GM23338 (cell line): ENCODE data around the gene KIF9. TPM values are rescaled to one million over a fixed set of nuclear protein-coding genes. Genes with fewer than 3 reads are reported as not detected.
A peak's percentile ranks its signal among the peaks of the same experiment; 100 is the strongest.

Source experiments
- ATAC-seq: fragments of 200-7000 bp; cut with Tn5 transposase; 3 replicates; pipeline ENCODE4 v1.9.1; 2020
- DNase-seq: peaks from one replicate; pipeline ENCODE4 v3.0.0-alpha.2; 2015; ENCODE audit warnings: low spot score
- H2AFZ ChIP-seq: fragments of 200-600 bp; sonication (generic); 2 replicates; pipeline ENCODE4 v1.8.0; 2016; ENCODE audit warnings: antibody characterized with exemption, mild to moderate bottlenecking, moderate library complexity
- H3F3A ChIP-seq: fragments of 200-600 bp; sonication (generic); replicated peaks from 2 replicates; pipeline ENCODE4 v1.8.0; 2017; ENCODE audit warnings: antibody characterized with exemption, mixed run types, low read depth
- H3K27ac ChIP-seq: fragments of 200-600 bp; sonication (generic); 2 replicates; pipeline ENCODE4 v1.6.1; 2016; ENCODE audit warnings: low read depth
- H3K27me3 ChIP-seq: fragments of 200-600 bp; sonication (generic); 2 replicates; pipeline ENCODE4 v1.8.0; 2016; ENCODE audit warnings: mild to moderate bottlenecking, mixed run types, moderate library complexity; ENCODE audit not compliant: insufficient read depth
- H3K36me3 ChIP-seq: fragments of 200-600 bp; sonication (generic); 2 replicates; pipeline ENCODE4 v1.8.0; 2016; ENCODE audit warnings: mild to moderate bottlenecking; ENCODE audit not compliant: insufficient read depth
- H3K4me1 ChIP-seq: fragments of 200-600 bp; sonication (generic); 2 replicates; pipeline ENCODE4 v1.8.0; 2016; ENCODE audit warnings: mild to moderate bottlenecking, moderate library complexity; ENCODE audit not compliant: insufficient read depth
- H3K4me2 ChIP-seq: fragments of 200-600 bp; sonication (generic); 2 replicates; pipeline ENCODE4 v1.7.1; 2017; ENCODE audit warnings: mixed run types
- H3K4me3 ChIP-seq: fragments of 200-600 bp; sonication (generic); 2 replicates; pipeline ENCODE4 v1.6.1; 2016; ENCODE audit warnings: mixed run types
- H3K79me2 ChIP-seq: fragments of 200-600 bp; sonication (generic); replicated peaks from 2 replicates; pipeline ENCODE4 v1.8.0; 2017; ENCODE audit warnings: mild to moderate bottlenecking; ENCODE audit not compliant: insufficient read depth
- H3K9me2 ChIP-seq: fragments of 200-600 bp; sonication (generic); 2 replicates; pipeline ENCODE4 v1.8.0; 2017; ENCODE audit not compliant: insufficient read depth
- H4K20me1 ChIP-seq: fragments of 200-600 bp; sonication (generic); replicated peaks from 2 replicates; pipeline ENCODE4 v1.8.0; 2017; ENCODE audit warnings: mild to moderate bottlenecking; ENCODE audit not compliant: insufficient read depth
- H3K27ac Mint-ChIP-seq: 2 replicates; pipeline ENCODE4 v1.8.0; 2020; ENCODE audit warnings: inconsistent platforms, mild to moderate bottlenecking, moderate library complexity, mixed read lengths
- H3K27me3 Mint-ChIP-seq: 3 replicates; pipeline ENCODE4 v1.8.0; 2022; ENCODE audit warnings: low read depth, mild to moderate bottlenecking, moderate library complexity, mixed read lengths, inconsistent platforms; ENCODE audit not compliant: insufficient read depth, poor library complexity
- H3K36me3 Mint-ChIP-seq: 3 replicates; pipeline ENCODE4 v1.8.0; 2021; ENCODE audit warnings: low read depth, mild to moderate bottlenecking, inconsistent platforms, moderate library complexity, mixed read lengths
- H3K4me1 Mint-ChIP-seq: 3 replicates; pipeline ENCODE4 v1.8.0; 2020; ENCODE audit warnings: mild to moderate bottlenecking, inconsistent platforms, mixed read lengths
- H3K4me3 Mint-ChIP-seq: 3 replicates; pipeline ENCODE4 v1.8.0; 2021; ENCODE audit warnings: moderate library complexity, mild to moderate bottlenecking, inconsistent platforms, mixed read lengths
- H3K9me3 Mint-ChIP-seq: 3 replicates; pipeline ENCODE4 v1.8.0; 2020; ENCODE audit warnings: moderate library complexity, mild to moderate bottlenecking, inconsistent platforms, mixed read lengths
- CREB1 ChIP-seq: fragments of 250-450 bp; sonication (Bioruptor Pico); IDR thresholded peaks from 2 replicates; pipeline ENCODE4 v1.5.0; 2020; ENCODE audit warnings: low read depth, mild to moderate bottlenecking, moderate library complexity
- EZH2 ChIP-seq: fragments of 200-600 bp; sonication (generic); IDR thresholded peaks from one replicate; pipeline ENCODE4 v1.8.0; 2017; ENCODE audit warnings: antibody characterized with exemption, mild to moderate bottlenecking, low read depth; ENCODE audit not compliant: unreplicated experiment
- EZH2phosphoT487 ChIP-seq: fragments of 200-600 bp; sonication (generic); IDR thresholded peaks from one replicate; pipeline ENCODE4 v1.8.1; 2018; ENCODE audit warnings: antibody characterized with exemption; ENCODE audit not compliant: unreplicated experiment
- JUNB ChIP-seq: IDR thresholded peaks from one replicate; pipeline ENCODE4 v1.6.1; 2016; ENCODE audit warnings: antibody characterized with exemption; ENCODE audit not compliant: unreplicated experiment
- POLR2AphosphoS5 ChIP-seq: IDR thresholded peaks from 2 replicates; pipeline ENCODE4 v1.6.1; 2016; ENCODE audit warnings: antibody characterized with exemption, low read depth
- STAT1 ChIP-seq: IDR thresholded peaks from one replicate; pipeline ENCODE4 v1.6.1; 2016; ENCODE audit warnings: antibody characterized with exemption; ENCODE audit not compliant: unreplicated experiment
- ZNF114 ChIP-seq: fragments of 250-450 bp; sonication (Bioruptor Pico); IDR thresholded peaks from 2 replicates; pipeline ENCODE4 v1.5.0; 2020; ENCODE audit warnings: mild to moderate bottlenecking, moderate library complexity
- ZNF331 ChIP-seq: fragments of 250-450 bp; sonication (Bioruptor Pico); IDR thresholded peaks from 2 replicates; pipeline ENCODE4 v1.5.0; 2020; ENCODE audit warnings: low read depth, mild to moderate bottlenecking, moderate library complexity
- polyA plus RNA-seq: library from polyadenylated mRNA; unstranded; fragments of >200 nt; fragmentation: Nextera tagmentation; extraction: Ambion mirVana; gene quantifications from 2 replicates; pipeline ENCODE4 v1.2.1, GENCODE V29; 2016
- total RNA-seq: library from RNA; depleted of rRNA; stranded (reverse); fragments of >200 nt; shearing (Covaris generic); gene quantifications from 2 replicates; pipeline ENCODE4 v1.2.3, GENCODE V29; 2014
- TF ChIP-seq, protein P1 (sequence below), 2 experiments: fragments of 200-600 bp in 1 of 2; sonication (generic) in 1 of 2; conservative IDR thresholded peaks; 2 replicates each; pipeline versions ENCODE4 v1.5.1 to v1.6.1; 2016 to 2017; ENCODE audit warnings: antibody characterized with exemption in 2 of 2, low read depth in 2 of 2, mild to moderate bottlenecking in 2 of 2, moderate library complexity in 1 of 2
- TF ChIP-seq, protein P2 (sequence below): IDR thresholded peaks from 2 replicates; pipeline ENCODE4 v1.6.1; 2016; ENCODE audit warnings: antibody characterized with exemption
- TF ChIP-seq, protein P3 (sequence below): IDR thresholded peaks from one replicate; pipeline ENCODE4 v1.6.1; 2018; ENCODE audit warnings: antibody characterized with exemption; ENCODE audit not compliant: unreplicated experiment

KIF9 gene
- total and polyA plus RNA-seq, 2 experiments from 2014 or later, result 12.6 to 14.0 TPM

DNA sequence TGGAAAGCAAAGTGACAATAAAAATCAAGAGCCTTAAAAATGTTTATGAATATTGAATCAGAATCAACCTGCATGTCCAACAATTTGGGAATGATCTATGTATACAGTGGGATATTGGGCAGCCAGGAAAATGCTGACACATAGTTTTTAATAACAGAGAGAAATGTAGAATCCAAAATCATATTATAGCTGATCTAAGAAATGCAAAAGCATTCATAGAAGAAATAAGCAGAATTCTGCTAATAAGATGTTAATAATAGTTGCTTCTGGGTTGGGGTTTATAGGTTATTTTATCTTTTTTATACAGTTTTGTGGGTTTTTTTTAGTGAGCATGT, 15.1 kb downstream of the KIF9 start:
- Histone ChIP-seq H3K4me2 (no peak overlapping the region), H3K9me2 (no peaks in the 10 kb centered on the region), H3K27me3 (no peaks in the 10 kb centered on the region), H3K27ac (no peak overlapping the region), H3F3A (no peaks in the 10 kb centered on the region), H2AFZ (no peak overlapping the region), H4K20me1 (no peaks in the 10 kb centered on the region), H3K4me3 (no peak overlapping the region), H3K36me3 (no peaks in the 10 kb centered on the region), H3K79me2 (no peaks in the 10 kb centered on the region), H3K4me1 (no peaks in the 10 kb centered on the region)
- Mint-ChIP-seq H3K9me3 (no peaks in the 10 kb centered on the region), H3K4me3 (no peak overlapping the region), H3K4me1 (no peaks in the 10 kb centered on the region), H3K27ac (no peak overlapping the region), H3K36me3 (no peaks in the 10 kb centered on the region), H3K27me3 (peaks cover 9% of the 10 kb centered on the region)
- DNase-seq (no peak), ATAC-seq (no peak)
- TF ChIP-seq JUNB (no peak), ZNF331 (CRISPR knock-in tag) (no peak)
- TF ChIP-seq, protein P1, sequence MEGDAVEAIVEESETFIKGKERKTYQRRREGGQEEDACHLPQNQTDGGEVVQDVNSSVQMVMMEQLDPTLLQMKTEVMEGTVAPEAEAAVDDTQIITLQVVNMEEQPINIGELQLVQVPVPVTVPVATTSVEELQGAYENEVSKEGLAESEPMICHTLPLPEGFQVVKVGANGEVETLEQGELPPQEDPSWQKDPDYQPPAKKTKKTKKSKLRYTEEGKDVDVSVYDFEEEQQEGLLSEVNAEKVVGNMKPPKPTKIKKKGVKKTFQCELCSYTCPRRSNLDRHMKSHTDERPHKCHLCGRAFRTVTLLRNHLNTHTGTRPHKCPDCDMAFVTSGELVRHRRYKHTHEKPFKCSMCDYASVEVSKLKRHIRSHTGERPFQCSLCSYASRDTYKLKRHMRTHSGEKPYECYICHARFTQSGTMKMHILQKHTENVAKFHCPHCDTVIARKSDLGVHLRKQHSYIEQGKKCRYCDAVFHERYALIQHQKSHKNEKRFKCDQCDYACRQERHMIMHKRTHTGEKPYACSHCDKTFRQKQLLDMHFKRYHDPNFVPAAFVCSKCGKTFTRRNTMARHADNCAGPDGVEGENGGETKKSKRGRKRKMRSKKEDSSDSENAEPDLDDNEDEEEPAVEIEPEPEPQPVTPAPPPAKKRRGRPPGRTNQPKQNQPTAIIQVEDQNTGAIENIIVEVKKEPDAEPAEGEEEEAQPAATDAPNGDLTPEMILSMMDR (conservative IDR thresholded peaks at IDR 0.05; ENCODE audit: low read depth in 2 of 2), result no peak

DNA sequence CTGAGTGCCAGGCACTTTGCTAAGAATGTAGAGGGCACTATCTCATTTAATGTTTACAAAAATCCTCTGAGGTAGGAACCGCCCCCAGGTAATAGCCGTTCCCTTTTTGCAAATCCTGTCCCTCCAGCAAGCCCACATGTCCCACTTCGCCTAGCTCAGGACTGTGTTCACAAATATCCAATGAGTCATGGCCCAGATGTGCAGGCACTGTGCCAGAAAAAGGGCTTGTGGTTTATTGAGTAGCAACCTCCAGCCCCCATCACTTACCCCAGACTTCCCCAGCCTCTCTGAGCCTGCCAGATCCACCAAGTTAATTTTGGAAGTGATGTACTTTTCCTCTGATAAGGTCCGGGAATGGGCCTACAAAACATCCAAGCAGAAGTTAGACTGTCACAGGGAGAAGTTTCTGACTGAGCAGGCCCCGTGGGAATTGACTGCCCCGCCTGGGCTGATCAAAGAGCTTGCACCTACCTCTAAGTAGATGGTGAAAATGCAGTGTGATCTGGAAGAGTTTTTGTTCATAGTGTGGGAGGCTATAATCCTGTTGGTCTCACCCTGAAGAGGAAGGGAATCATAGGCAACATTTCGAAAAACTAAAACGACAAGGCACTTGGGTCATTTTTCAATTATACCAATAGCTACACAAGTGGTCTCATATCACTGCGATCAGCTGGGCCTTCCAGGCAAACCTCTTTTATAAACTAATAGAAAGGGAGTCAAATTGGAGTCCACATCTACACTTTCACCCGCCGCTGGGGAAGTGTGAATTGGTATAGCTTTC, 15.7 kb downstream of the KIF9 start:
- Histone ChIP-seq H3K79me2 (no peaks in the 10 kb centered on the region), H3K36me3 (no peaks in the 10 kb centered on the region), H3K4me2 (no peak overlapping the region), H3K27me3 (no peaks in the 10 kb centered on the region), H3K4me1 (no peaks in the 10 kb centered on the region), H3F3A (no peaks in the 10 kb centered on the region), H3K9me2 (no peaks in the 10 kb centered on the region), H2AFZ (peak overlapping the region; percentile 59; the same call in 1 of the 2 replicates), H3K4me3 (no peak overlapping the region), H3K27ac (no peak overlapping the region), H4K20me1 (no peaks in the 10 kb centered on the region)
- Mint-ChIP-seq H3K27ac (no peak overlapping the region), H3K27me3 (peaks cover 9% of the 10 kb centered on the region), H3K4me1 (no peaks in the 10 kb centered on the region), H3K9me3 (no peaks in the 10 kb centered on the region), H3K4me3 (no peak overlapping the region), H3K36me3 (no peaks in the 10 kb centered on the region)
- no peak for DNase-seq
- ATAC-seq, result no peak
- TF ChIP-seq EZH2phosphoT487, result no peak
- TF ChIP-seq, protein P2, sequence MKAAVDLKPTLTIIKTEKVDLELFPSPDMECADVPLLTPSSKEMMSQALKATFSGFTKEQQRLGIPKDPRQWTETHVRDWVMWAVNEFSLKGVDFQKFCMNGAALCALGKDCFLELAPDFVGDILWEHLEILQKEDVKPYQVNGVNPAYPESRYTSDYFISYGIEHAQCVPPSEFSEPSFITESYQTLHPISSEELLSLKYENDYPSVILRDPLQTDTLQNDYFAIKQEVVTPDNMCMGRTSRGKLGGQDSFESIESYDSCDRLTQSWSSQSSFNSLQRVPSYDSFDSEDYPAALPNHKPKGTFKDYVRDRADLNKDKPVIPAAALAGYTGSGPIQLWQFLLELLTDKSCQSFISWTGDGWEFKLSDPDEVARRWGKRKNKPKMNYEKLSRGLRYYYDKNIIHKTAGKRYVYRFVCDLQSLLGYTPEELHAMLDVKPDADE, result no peak
- no peak for TF ChIP-seq STAT1
- no peak for TF ChIP-seq POLR2AphosphoS5
- TF ChIP-seq CREB1 (CRISPR knock-in tag), result no peak
- TF ChIP-seq, protein P3, sequence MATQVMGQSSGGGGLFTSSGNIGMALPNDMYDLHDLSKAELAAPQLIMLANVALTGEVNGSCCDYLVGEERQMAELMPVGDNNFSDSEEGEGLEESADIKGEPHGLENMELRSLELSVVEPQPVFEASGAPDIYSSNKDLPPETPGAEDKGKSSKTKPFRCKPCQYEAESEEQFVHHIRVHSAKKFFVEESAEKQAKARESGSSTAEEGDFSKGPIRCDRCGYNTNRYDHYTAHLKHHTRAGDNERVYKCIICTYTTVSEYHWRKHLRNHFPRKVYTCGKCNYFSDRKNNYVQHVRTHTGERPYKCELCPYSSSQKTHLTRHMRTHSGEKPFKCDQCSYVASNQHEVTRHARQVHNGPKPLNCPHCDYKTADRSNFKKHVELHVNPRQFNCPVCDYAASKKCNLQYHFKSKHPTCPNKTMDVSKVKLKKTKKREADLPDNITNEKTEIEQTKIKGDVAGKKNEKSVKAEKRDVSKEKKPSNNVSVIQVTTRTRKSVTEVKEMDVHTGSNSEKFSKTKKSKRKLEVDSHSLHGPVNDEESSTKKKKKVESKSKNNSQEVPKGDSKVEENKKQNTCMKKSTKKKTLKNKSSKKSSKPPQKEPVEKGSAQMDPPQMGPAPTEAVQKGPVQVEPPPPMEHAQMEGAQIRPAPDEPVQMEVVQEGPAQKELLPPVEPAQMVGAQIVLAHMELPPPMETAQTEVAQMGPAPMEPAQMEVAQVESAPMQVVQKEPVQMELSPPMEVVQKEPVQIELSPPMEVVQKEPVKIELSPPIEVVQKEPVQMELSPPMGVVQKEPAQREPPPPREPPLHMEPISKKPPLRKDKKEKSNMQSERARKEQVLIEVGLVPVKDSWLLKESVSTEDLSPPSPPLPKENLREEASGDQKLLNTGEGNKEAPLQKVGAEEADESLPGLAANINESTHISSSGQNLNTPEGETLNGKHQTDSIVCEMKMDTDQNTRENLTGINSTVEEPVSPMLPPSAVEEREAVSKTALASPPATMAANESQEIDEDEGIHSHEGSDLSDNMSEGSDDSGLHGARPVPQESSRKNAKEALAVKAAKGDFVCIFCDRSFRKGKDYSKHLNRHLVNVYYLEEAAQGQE, result no peak
- no peak for TF ChIP-seq ZNF331 (CRISPR knock-in tag)
- no peak for TF ChIP-seq ZNF114 (CRISPR knock-in tag)
- no peak for TF ChIP-seq EZH2
- TF ChIP-seq, protein P1 (conservative IDR thresholded peaks at IDR 0.05; ENCODE audit: low read depth in 2 of 2), result no peak
- no peak for TF ChIP-seq JUNB
